ENCODE data around the gene ILDR1.

DNA sequence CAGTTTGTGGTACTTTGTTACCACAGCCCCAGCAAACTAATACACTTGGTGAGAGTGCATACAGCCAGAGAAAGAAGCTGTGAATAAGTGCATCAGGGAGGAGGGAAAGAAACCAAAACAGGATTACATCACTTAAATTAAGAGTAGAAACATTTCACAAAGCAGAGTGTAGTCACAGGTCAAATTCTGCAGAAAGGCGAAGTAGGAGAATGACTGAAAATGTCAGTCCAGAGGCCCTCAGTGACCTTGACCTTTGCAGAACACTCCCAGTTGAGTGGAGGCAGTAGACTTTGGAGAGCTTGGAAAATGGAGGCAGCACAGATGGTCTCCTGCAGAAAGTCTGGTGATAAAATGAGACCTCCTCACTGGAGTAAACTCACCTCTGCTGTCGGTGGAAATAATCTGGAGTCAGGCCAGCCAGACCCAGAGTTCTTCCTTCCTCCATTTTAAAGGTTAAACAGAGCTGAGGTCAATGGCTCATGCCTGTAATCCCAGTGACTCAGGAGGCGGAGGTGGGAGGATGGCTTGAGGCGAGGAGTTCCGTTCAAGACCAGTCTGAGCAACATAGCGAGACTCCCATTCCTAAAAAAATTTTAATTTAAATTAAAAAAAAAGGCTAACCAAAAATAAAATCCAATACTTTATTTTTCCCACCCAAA lies 38.1 kb upstream of the ILDR1 start:
- TF ChIP-seq, protein P1, sequence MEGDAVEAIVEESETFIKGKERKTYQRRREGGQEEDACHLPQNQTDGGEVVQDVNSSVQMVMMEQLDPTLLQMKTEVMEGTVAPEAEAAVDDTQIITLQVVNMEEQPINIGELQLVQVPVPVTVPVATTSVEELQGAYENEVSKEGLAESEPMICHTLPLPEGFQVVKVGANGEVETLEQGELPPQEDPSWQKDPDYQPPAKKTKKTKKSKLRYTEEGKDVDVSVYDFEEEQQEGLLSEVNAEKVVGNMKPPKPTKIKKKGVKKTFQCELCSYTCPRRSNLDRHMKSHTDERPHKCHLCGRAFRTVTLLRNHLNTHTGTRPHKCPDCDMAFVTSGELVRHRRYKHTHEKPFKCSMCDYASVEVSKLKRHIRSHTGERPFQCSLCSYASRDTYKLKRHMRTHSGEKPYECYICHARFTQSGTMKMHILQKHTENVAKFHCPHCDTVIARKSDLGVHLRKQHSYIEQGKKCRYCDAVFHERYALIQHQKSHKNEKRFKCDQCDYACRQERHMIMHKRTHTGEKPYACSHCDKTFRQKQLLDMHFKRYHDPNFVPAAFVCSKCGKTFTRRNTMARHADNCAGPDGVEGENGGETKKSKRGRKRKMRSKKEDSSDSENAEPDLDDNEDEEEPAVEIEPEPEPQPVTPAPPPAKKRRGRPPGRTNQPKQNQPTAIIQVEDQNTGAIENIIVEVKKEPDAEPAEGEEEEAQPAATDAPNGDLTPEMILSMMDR (IDR thresholded peaks at IDR 0.05), result no peak
- no peak for TF ChIP-seq POLR2A (IDR thresholded peaks at IDR 0.05)
